Stimulated activated memory B cell treated with anti-CD40 and anti-IgM and Interleukin-4, amounts not matched to agents 10 μg/mL and 1 μg/mL and 100 μg/mL, for 72 hours (primary cell): Measurements from ENCODE around the gene RCN2.
"Not testable (repeated sequence)": the region's sequence is repeated elsewhere in the genome, so short reads cannot be mapped to it uniquely, and the experiment has no call there.

Source experiments
- ATAC-seq: fragments of 150-1000 bp; cut with Tn5 transposase; 2 replicates; pipeline ENCODE4 v1.10.0; 2021
- H3K27ac Mint-ChIP-seq: one replicate; pipeline ENCODE4 v1.8.0; 2022; ENCODE audit warnings: mild to moderate bottlenecking, mixed read lengths
- H3K27me3 Mint-ChIP-seq: one replicate; pipeline ENCODE4 v1.8.0; 2022; ENCODE audit warnings: mixed read lengths
- H3K36me3 Mint-ChIP-seq: one replicate; pipeline ENCODE4 v1.8.0; 2022; ENCODE audit warnings: mixed read lengths
- H3K4me1 Mint-ChIP-seq: one replicate; pipeline ENCODE4 v1.8.0; 2022; ENCODE audit warnings: mixed read lengths
- H3K4me3 Mint-ChIP-seq: one replicate; pipeline ENCODE4 v1.8.0; 2022; ENCODE audit warnings: mild to moderate bottlenecking, moderate library complexity, mixed read lengths
- H3K9me3 Mint-ChIP-seq: one replicate; pipeline ENCODE4 v1.8.0; 2022; ENCODE audit warnings: mixed read lengths

Gene RCN2

DNA sequence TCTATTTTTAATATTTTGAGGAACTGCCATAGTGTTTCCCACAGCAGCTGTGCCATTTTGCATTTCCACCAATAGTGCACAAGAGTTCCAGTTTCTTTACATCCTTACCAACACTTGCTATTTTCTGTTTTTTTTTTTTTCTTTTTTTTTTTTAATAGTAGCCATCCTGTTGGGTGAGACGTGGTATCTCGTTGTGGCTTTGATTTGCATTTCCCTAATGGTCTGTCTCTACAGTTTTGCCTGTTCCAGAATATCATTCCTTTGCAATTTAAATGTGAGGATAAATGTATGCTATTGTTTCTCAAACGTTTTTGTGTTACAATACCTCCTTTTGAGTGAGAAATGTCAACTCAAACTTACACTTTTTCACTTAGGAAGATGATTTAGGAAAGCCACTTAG, 22.4 kb downstream of the RCN2 start:
- no peaks in the 10 kb centered on the region for H3K27me3 Mint-ChIP-seq
- H3K4me3 Mint-ChIP-seq = no peak overlapping the region
- peaks cover 6% of the 10 kb centered on the region for H3K36me3 Mint-ChIP-seq
- H3K27ac Mint-ChIP-seq = no peak overlapping the region
- no peaks in the 10 kb centered on the region for H3K9me3 Mint-ChIP-seq
- H3K4me1 Mint-ChIP-seq = no peaks in the 10 kb centered on the region
- ATAC-seq = no peak

DNA sequence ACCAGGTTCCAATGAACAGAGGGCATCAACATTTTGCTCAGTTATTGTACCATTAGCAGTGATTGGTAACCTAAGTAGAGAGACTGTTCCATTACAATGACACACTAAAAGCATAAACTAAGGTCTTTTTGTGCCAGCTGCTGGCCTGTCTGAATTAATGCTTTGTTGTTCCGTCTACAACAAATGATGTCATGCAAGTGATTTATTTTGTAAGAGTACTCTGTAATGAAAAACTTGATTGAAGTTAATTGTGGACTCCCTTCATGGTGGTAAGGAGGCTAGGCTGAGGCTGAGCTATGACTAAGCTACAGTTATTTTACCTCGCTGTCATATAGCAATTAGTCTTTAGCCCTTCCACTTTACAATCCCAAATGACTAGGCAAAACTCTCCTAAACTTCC, 23.2 kb downstream of the RCN2 start:
- H3K27me3 Mint-ChIP-seq = no peaks in the 10 kb centered on the region
- H3K9me3 Mint-ChIP-seq = no peaks in the 10 kb centered on the region
- ATAC-seq = no peak
- H3K36me3 Mint-ChIP-seq = peaks cover 5% of the 10 kb centered on the region
- H3K4me3 Mint-ChIP-seq = no peak overlapping the region
- no peaks in the 10 kb centered on the region for H3K4me1 Mint-ChIP-seq
- H3K27ac Mint-ChIP-seq = no peak overlapping the region

DNA sequence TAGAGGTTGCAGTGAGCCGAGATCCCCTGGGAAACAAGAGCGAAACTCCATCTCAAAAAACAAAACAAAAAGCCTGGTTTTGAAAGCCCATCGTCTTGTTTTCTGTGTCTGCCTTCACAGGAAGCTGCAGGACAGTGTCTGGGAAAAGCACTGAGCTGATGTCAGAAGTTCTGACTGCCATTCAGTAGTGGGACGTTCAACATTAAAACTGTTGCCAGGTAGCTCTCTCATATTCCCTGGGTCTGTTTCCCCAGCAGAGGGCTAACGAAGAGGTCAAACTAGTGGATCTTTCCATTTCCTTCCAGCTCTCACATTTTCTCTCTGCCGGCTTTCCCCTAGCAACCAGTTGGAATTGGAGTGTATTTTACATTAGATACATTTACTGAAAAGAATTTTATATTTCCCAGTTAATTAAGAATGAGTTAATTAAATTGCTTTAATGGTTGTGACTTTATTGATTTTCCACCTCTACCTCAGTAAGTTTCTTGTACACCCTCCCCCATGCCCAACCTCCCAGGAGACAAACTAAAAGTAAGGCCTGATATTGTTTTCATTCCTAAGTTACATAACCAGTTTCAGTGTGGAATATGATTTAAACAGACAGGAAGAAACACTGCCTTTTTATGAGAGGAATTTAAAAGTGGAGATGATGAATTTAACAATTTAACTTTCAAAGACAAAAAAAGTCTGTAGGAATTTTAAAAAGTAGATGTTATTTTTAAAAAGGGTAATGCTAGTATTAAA, 29.9 kb downstream of the RCN2 start:
- Mint-ChIP-seq H3K4me3 (no peak overlapping the region), H3K36me3 (no peaks in the 10 kb centered on the region), H3K4me1 (peaks cover 11% of the 10 kb centered on the region), H3K9me3 (no peaks in the 10 kb centered on the region), H3K27me3 (no peaks in the 10 kb centered on the region), H3K27ac (peak overlapping the region; percentile 71)
- ATAC-seq = no peak

DNA sequence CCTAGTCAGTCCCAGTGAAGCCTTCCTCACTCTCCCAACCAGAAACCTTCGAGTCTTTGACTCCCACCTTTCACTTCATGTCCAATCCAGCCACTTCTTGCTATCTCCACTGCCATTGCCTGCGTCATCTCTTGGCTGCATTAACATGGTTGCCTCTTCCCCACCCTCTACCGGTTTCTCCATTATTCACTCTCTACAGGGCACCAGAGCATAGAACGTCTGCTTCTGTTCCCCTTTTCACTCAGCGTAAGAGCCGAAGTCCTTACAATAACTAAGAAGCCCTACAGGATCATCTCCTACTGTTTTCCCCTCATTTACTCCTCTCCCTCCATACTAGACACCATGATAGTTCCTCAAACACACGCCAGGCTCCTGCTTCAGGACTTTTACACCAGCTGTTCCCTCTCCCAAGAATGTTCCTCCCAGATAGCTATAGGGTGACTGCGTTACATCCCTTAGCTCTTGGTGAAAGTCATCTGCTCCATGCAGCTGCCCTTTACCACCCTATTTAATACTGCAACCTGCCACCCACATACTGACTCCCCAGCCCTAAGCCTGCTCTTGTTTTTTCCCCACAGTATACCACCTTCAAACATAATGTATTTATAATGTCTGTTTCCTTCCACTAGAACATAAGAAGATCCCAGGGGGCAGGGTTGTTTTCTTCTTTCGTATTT, 30.9 kb downstream of the RCN2 start:
- Mint-ChIP-seq H3K4me3 (peak overlapping the region; percentile 22), H3K27me3 (no peaks in the 10 kb centered on the region), H3K4me1 (peaks cover 11% of the 10 kb centered on the region), H3K27ac (peak overlapping the region; percentile 71), H3K36me3 (no peaks in the 10 kb centered on the region), H3K9me3 (no peaks in the 10 kb centered on the region)
- peak; percentile 94 for ATAC-seq

DNA sequence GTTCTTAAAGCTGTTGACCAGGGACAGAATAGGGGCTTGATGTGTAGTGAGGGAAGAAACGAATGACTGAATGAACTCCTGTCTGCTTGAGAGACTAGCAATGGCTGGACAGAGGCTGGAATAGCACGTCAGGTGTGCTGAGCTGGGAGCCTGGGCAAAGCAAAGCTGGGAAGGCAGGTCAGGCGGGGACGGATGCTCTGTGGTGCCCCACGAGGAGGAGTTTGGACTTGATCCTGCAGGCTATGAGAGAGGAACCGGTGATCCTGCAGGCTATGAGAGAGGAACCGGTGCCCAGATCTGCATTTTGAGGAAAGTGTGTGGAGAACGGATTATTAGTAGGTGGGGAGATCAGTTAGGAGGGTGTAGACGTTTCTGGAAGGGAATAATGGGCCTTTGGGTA, 32.0 kb downstream of the RCN2 start:
- Mint-ChIP-seq H3K27me3 (no peaks in the 10 kb centered on the region), H3K9me3 (no peaks in the 10 kb centered on the region), H3K4me1 (peaks cover 11% of the 10 kb centered on the region), H3K4me3 (no peak overlapping the region), H3K27ac (no peak overlapping the region), H3K36me3 (no peaks in the 10 kb centered on the region)
- no peak for ATAC-seq

DNA sequence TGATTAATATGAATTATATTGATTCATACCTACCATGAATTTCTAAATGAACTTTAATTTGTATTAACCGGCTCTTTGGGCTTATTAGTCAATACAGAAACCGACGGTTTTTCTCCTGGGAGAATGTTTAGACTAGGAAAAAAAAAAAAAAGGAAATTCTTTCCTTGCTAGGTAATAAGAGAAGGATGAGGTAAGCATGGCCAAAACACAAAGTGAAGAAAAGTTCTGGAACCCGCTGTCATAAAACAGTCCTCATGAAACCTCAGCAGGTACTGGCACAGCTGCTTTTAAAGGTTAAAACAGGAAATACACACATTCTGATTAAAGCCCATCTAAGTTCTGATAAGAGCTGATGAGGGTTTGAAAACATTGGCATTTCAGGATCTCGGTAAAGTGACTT, 32.6 kb downstream of the RCN2 start:
- no peaks in the 10 kb centered on the region for H3K27me3 Mint-ChIP-seq
- no peak for ATAC-seq
- no peak overlapping the region for H3K27ac Mint-ChIP-seq
- no peaks in the 10 kb centered on the region for H3K36me3 Mint-ChIP-seq
- no peaks in the 10 kb centered on the region for H3K9me3 Mint-ChIP-seq
- H3K4me1 Mint-ChIP-seq = peaks cover 11% of the 10 kb centered on the region
- no peak overlapping the region for H3K4me3 Mint-ChIP-seq

DNA sequence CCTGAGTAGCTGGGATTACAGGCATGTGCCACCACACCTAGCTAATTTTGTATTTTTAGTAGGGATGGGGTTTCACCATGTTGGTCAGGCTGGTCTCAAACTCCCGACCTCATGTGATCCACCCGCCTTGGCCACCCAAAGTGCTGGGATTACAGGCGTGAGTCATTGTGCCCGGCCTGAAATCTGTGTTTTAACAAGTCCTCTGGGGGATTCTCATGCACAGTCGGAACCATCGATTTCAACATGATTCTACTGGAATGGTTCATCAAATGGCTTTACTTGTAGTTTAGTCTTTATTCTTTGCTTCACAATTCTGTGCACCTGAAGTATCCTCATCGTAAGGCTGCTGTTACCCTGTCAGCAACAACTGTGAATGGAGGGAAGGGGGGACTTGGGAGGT, 34.5 kb downstream of the RCN2 start:
- not testable (repeated sequence) for H3K27ac Mint-ChIP-seq, H3K4me3 Mint-ChIP-seq, H3K27me3 Mint-ChIP-seq, ATAC-seq, H3K36me3 Mint-ChIP-seq, H3K9me3 Mint-ChIP-seq
- H3K4me1 Mint-ChIP-seq = peaks cover 11% of the 10 kb centered on the region

DNA sequence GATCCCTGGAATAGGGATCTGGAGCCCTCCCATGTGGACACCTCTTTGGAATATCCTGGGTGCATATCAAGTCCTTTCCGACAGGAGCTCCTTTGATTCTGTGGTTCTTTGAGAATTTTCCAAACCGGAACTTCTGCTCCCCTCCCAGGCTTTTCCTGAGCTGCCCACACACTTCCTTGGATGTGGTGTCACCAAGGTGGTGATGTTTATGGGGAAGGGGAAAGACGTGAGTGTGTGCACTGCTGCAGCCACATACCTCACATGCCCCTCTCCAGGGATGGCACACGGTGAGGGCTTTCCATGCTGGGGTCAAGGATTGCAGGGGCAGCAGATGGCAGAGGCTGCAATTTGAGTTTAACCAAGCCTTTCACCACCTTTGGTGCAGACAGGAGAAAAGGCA, 35.5 kb downstream of the RCN2 start:
- peaks cover 9% of the 10 kb centered on the region for H3K4me1 Mint-ChIP-seq
- no peaks in the 10 kb centered on the region for H3K36me3 Mint-ChIP-seq
- H3K9me3 Mint-ChIP-seq = no peaks in the 10 kb centered on the region
- no peaks in the 10 kb centered on the region for H3K27me3 Mint-ChIP-seq
- no peak for ATAC-seq
- H3K4me3 Mint-ChIP-seq = no peak overlapping the region
- H3K27ac Mint-ChIP-seq = no peak overlapping the region

DNA sequence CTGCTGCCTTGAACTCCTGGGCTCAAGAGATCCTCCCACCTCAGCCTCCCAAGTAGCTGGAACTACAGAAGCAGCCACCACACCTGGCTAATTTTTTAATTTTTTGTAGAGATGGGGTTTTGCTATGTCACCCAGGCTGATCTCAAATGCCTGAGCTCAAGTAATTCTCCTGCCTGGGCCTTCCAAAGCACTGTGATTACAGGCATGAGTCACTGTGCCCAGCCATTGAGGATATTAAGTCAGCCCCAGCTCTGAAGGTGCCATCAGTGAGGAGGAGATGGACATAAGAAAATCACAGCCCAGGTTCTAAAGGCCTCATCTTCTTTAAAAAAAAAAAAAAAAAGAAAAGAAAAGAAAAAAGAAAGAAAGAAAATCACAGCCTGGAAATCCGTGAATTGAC, 36.8 kb downstream of the RCN2 start:
- no peaks in the 10 kb centered on the region for H3K9me3 Mint-ChIP-seq
- H3K27ac Mint-ChIP-seq = no peak overlapping the region
- H3K36me3 Mint-ChIP-seq = no peaks in the 10 kb centered on the region
- ATAC-seq = no peak
- no peak overlapping the region for H3K4me3 Mint-ChIP-seq
- H3K4me1 Mint-ChIP-seq = no peaks in the 10 kb centered on the region
- no peaks in the 10 kb centered on the region for H3K27me3 Mint-ChIP-seq

DNA sequence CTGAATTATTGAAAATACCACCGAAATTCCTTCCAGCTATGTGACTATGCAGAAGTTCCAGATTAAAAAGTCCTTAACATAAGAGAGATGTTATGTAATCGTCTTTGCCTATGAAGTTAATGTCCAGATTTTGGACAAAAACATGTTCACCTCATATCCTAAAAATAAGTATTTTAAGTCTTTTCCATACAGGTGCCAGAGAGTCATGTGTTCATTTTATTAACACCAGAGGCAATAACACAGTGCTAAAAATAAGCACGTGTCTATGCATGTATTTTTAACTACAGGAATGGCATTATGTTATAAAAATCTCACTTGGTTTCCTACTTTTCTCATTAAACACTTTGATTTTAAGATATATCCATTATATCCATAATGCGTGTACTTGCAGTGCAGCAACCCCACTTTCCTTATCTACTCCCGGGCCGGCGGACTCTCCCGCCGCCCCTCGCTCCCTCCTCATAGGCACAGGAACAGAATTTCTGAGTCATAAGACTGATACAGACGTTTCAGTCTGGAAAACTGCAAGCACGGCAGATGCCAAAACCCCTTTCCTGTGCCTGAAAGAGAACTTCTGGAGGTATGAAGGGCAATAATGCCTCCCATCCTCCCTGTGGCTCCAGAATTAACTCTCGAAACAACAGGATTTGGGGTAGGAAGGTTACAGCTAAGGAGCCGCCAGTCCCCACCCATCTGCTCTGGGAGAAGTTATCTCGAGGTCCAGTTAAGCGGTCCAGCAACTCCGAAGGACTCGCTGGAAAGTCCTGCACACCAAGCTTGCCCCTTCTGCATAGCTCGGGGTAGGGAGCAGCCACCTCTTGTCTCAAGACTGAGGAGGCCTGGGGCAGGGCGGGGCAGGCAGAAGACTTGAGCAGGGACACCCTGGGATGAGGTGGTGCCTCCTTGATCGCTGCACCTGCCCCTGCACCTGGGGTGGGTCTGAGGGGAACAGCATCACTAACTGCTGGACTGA, 41.1 kb downstream of the RCN2 start:
- no peak overlapping the region for H3K4me3 Mint-ChIP-seq
- no peaks in the 10 kb centered on the region for H3K27me3 Mint-ChIP-seq
- ATAC-seq = no peak
- H3K27ac Mint-ChIP-seq = no peak overlapping the region
- no peaks in the 10 kb centered on the region for H3K36me3 Mint-ChIP-seq
- H3K4me1 Mint-ChIP-seq = peaks cover 11% of the 10 kb centered on the region
- no peaks in the 10 kb centered on the region for H3K9me3 Mint-ChIP-seq

DNA sequence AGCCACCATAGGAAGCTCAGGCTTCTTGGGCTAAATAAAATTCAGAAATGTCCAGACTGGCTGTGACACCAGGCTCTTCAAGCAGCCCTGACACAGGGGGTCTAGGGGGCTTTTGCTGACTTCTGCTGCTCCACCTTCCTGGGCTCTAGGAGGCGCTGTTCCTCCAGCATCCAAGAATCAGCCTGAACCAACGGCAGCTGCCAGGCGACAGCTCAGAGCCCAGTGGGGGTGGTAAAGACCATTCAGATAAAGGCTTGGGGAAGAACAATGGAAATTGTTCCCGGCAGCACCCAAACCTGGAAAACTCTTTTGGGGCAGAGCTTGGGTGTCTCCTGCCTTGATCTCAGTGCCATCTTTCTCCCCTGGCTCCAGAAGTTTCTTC, 41.8 kb downstream of the RCN2 start:
- no peak overlapping the region for H3K27ac Mint-ChIP-seq
- H3K4me1 Mint-ChIP-seq = peaks cover 11% of the 10 kb centered on the region

DNA sequence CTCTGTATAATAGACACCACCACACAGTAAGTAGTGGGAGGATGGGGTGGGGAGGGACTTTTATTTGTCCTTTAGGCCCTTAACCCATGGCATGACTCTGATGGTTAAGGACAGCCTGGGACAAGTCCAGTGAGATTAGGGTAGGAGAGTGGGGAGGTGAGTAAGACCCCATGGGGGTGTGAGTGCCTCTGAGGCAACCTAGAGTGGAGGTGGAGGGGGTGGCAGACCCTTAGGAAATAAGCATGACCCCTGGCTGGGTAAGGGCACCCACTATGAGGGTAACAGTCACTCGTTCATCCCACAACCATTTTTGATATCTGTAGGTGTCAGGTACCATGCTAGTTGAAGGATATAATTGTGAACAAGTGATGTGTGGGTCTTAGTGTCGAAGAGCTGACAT, 42.4 kb downstream of the RCN2 start:
- Mint-ChIP-seq H3K36me3 (no peaks in the 10 kb centered on the region), H3K27ac (no peak overlapping the region), H3K9me3 (no peaks in the 10 kb centered on the region), H3K4me1 (peaks cover 11% of the 10 kb centered on the region), H3K27me3 (no peaks in the 10 kb centered on the region), H3K4me3 (no peak overlapping the region)
- no peak for ATAC-seq

More for the DNA sequence above, 41.8 kb downstream of the RCN2 start:
- no peaks in the 10 kb centered on the region for H3K36me3 Mint-ChIP-seq
- H3K27me3 Mint-ChIP-seq = no peaks in the 10 kb centered on the region
- peak; percentile 49 for ATAC-seq
- H3K9me3 Mint-ChIP-seq = no peaks in the 10 kb centered on the region
- H3K4me3 Mint-ChIP-seq = no peak overlapping the region

DNA sequence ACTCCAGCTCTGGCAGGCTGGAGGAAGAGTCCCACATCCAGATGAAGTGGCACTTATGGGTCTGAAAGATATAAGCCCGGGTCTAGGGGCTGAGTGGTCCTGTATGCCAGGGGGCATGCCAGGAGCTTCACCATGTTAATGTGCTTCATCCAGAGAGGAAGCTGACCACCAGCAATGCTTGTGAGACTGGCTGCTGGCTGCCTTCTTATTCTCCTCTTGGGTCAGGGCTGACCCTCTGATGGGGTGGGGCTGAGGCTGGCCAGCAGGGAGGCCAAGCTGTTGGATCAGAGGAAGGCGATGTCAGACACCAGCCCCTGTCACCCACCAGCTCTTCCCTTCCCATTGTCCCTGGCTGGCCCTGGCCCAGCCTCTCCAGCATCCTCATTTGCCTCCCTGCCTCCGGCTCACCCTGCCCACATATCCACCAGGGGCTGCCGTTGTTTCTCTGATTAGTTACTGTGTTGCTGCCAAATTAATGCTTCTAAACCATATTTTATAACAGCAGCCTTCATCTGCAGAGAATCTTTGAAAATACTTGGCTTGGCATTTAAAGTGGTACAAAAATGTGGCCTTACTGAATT, 43.0 kb downstream of the RCN2 start:
- Mint-ChIP-seq H3K27ac (no peak overlapping the region), H3K9me3 (no peaks in the 10 kb centered on the region), H3K36me3 (no peaks in the 10 kb centered on the region), H3K27me3 (peaks cover 2% of the 10 kb centered on the region), H3K4me1 (peaks cover 11% of the 10 kb centered on the region), H3K4me3 (no peak overlapping the region)
- ATAC-seq = no peak

DNA sequence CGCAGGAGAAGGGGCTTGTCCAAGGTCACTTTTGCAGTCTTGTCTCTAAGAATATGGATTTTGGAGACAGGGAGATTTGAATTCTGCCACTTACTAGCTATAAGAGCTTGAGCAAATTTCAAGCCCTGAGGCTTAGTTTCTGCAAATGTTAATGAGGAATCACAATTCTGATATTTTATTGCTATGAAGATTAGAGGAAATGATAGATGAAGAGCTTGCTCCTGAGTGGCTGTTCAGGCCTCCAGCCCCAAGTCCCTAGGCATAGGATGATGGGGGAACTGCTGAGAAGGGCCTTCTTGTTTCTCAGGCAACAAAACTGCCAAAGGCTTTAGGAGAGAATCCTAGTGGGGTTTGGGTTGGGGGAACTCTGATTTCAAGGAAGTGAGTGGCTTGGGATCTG, 44.6 kb downstream of the RCN2 start:
- Mint-ChIP-seq H3K9me3 (no peaks in the 10 kb centered on the region), H3K4me1 (peaks cover 11% of the 10 kb centered on the region), H3K4me3 (no peak overlapping the region), H3K27ac (no peak overlapping the region), H3K36me3 (no peaks in the 10 kb centered on the region), H3K27me3 (peaks cover 9% of the 10 kb centered on the region)
- no peak for ATAC-seq

DNA sequence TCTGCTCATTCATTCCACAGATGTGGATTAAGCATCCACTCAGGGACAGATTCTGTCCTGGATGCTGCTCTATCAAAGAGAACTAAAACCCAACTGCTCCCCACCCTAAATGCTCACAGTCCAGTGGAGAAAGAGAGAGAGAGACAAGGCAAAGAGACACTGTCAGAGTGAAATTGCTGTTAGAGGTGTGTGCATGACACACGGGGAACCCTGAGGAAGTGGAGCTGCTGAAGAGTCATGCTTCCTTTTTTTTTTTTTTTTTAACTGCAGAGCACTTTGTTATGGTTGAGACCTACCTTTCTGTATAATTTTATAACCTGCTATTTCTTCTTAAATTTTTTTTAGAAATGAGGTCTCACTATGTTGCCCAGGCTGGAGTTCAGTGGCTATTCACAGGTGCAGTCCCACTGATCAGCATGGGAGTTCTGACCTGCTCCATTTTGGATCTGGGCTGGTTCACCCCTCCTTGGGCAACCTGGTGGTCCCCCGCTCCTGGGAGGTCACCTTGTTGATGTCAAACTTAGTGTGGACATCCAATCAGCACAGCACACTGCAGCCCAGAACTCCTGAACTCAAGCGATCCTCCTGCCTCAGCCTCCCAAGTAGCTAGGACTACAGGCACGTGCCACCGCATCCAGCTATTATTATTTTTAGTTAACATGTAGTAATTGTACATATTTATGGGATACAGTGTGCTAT, 45.2 kb downstream of the RCN2 start:
- Mint-ChIP-seq H3K27me3 (peaks cover 9% of the 10 kb centered on the region), H3K36me3 (no peaks in the 10 kb centered on the region), H3K9me3 (no peaks in the 10 kb centered on the region), H3K4me1 (peaks cover 11% of the 10 kb centered on the region), H3K4me3 (no peak overlapping the region), H3K27ac (no peak overlapping the region)
- ATAC-seq = peak; percentile 79
